H9 (cell line): ENCODE measurements around the gene MRPS6. TPM values are rescaled to one million over a fixed set of nuclear protein-coding genes. Genes with fewer than 3 reads are reported as not detected.

Source experiments
- DNase-seq: peaks from one replicate; pipeline ENCODE4 v3.0.0-alpha.2; 2017
- H2AFZ ChIP-seq: one replicate; pipeline ENCODE4 v1.6.1; 2013; ENCODE audit warnings: mild to moderate bottlenecking, low read length, control low read depth, moderate library complexity
- H2AK5ac ChIP-seq: 2 replicates; pipeline ENCODE4 v1.6.1; 2013; ENCODE audit warnings: low read length, control low read depth, mixed read lengths; ENCODE audit not compliant: insufficient read length
- H2BK120ac ChIP-seq: one replicate; pipeline ENCODE4 v1.6.1; 2013; ENCODE audit warnings: low read depth, mild to moderate bottlenecking, low read length, control low read depth, inconsistent platforms; ENCODE audit not compliant: poor library complexity, severe bottlenecking
- H2BK12ac ChIP-seq: 2 replicates; pipeline ENCODE4 v1.6.1; 2013; ENCODE audit warnings: low read length, control low read depth, mixed read lengths, low read depth; ENCODE audit not compliant: insufficient read length
- H2BK15ac ChIP-seq: 2 replicates; pipeline ENCODE4 v1.6.1; 2013; ENCODE audit warnings: low read depth, low read length, control low read depth
- H2BK20ac ChIP-seq: one replicate; pipeline ENCODE4 v1.6.1; 2013; ENCODE audit warnings: low read depth, mild to moderate bottlenecking, low read length, control low read depth, inconsistent platforms; ENCODE audit not compliant: poor library complexity, severe bottlenecking
- H2BK5ac ChIP-seq: 2 replicates; pipeline ENCODE4 v1.6.1; 2013; ENCODE audit warnings: low read length, control low read depth, mixed read lengths; ENCODE audit not compliant: insufficient read length
- H3K14ac ChIP-seq: 2 replicates; pipeline ENCODE4 v1.6.1; 2013; ENCODE audit warnings: low read length, control low read depth; ENCODE audit not compliant: insufficient read depth
- H3K18ac ChIP-seq: 2 replicates; pipeline ENCODE4 v1.6.1; 2013; ENCODE audit warnings: low read depth, mild to moderate bottlenecking, mixed read lengths, low read length, control low read depth; ENCODE audit not compliant: insufficient read length
- H3K23ac ChIP-seq: 2 replicates; pipeline ENCODE4 v1.6.1; 2013; ENCODE audit warnings: low read length, control low read depth, mixed read lengths, low read depth; ENCODE audit not compliant: insufficient read length
- H3K23me2 ChIP-seq: 2 replicates; pipeline ENCODE4 v1.6.1; 2013; ENCODE audit warnings: low read depth, mild to moderate bottlenecking, mixed read lengths, low read length, control low read depth; ENCODE audit not compliant: insufficient read length, poor library complexity, severe bottlenecking
- H3K27ac ChIP-seq: 2 replicates; pipeline ENCODE4 v1.5.1; 2013; ENCODE audit warnings: low read length, control low read depth, mixed read lengths, low read depth; ENCODE audit not compliant: insufficient read length
- H3K27me3 ChIP-seq: 2 replicates; pipeline ENCODE4 v1.6.1; 2013; ENCODE audit warnings: low read length, control low read depth, inconsistent platforms; ENCODE audit not compliant: insufficient read depth
- H3K4ac ChIP-seq: 2 replicates; pipeline ENCODE4 v1.6.1; 2013; ENCODE audit warnings: low read depth, mild to moderate bottlenecking, control low read depth, inconsistent platforms, low read length, moderate library complexity
- H3K4me1 ChIP-seq: 2 replicates; pipeline ENCODE4 v1.6.1; 2013; ENCODE audit warnings: low read length, control low read depth, inconsistent platforms; ENCODE audit not compliant: insufficient read depth
- H3K4me2 ChIP-seq: 2 replicates; pipeline ENCODE4 v1.6.1; 2013; ENCODE audit warnings: low read length, control low read depth, mixed read lengths; ENCODE audit not compliant: insufficient read length, insufficient read depth
- H3K56ac ChIP-seq: 2 replicates; pipeline ENCODE4 v1.6.1; 2013; ENCODE audit warnings: low read depth, mild to moderate bottlenecking, mixed read lengths, low read length, control low read depth; ENCODE audit not compliant: insufficient read length
- H3K79me1 ChIP-seq: 2 replicates; pipeline ENCODE4 v1.6.1; 2013; ENCODE audit warnings: low read depth, mild to moderate bottlenecking, moderate library complexity, low read length, control low read depth, inconsistent platforms; ENCODE audit not compliant: insufficient read depth, poor library complexity, severe bottlenecking
- H3K79me2 ChIP-seq: 2 replicates; pipeline ENCODE4 v1.6.1; 2013; ENCODE audit warnings: low read length, control low read depth, inconsistent platforms; ENCODE audit not compliant: insufficient read depth
- H3K9ac ChIP-seq: 2 replicates; pipeline ENCODE4 v1.6.1; 2013; ENCODE audit warnings: low read length, control low read depth, mixed read lengths; ENCODE audit not compliant: insufficient read length; ENCODE audit errors: extremely low read depth
- H3K9me3 ChIP-seq: one replicate; pipeline ENCODE4 v1.6.1; 2013; ENCODE audit warnings: low read depth, low read length, inconsistent platforms; ENCODE audit not compliant: control insufficient read depth
- H3T11ph ChIP-seq: one replicate; pipeline ENCODE4 v1.6.1; 2013; ENCODE audit warnings: mild to moderate bottlenecking, low read length, control low read depth, inconsistent platforms
- H4K20me1 ChIP-seq: one replicate; pipeline ENCODE4 v1.6.1; 2013; ENCODE audit not compliant: control insufficient read depth, insufficient read length, insufficient read depth
- H4K5ac ChIP-seq: 2 replicates; pipeline ENCODE4 v1.6.1; 2013; ENCODE audit warnings: low read depth, mild to moderate bottlenecking, mixed read lengths, low read length, control low read depth; ENCODE audit not compliant: insufficient read length
- H4K8ac ChIP-seq: replicated peaks from 2 replicates; pipeline ENCODE4 v1.6.1; 2013; ENCODE audit warnings: low read length, control low read depth, mixed read lengths, low read depth; ENCODE audit not compliant: insufficient read length
- H4K91ac ChIP-seq: 2 replicates; pipeline ENCODE4 v1.6.1; 2013; ENCODE audit warnings: low read depth, mild to moderate bottlenecking, moderate library complexity, mixed read lengths, low read length, control low read depth; ENCODE audit not compliant: insufficient read length
- H3K27ac Mint-ChIP-seq, 3 experiments: 2 replicates in 2 of 3; 3 replicates in 1 of 3; pipeline ENCODE4 v1.8.0; 2020 to 2021; ENCODE audit warnings: mixed read lengths in 3 of 3, mild to moderate bottlenecking in 1 of 3, moderate library complexity in 1 of 3
- H3K27me3 Mint-ChIP-seq: 2 replicates; pipeline ENCODE4 v1.8.0; 2021; ENCODE audit warnings: low read depth, mild to moderate bottlenecking, moderate library complexity, mixed read lengths
- H3K36me3 Mint-ChIP-seq, 3 experiments: 2 replicates in 2 of 3; 3 replicates in 1 of 3; pipeline ENCODE4 v1.8.0; 2020 to 2021; ENCODE audit warnings: low read depth in 3 of 3, mixed read lengths in 3 of 3; ENCODE audit not compliant: insufficient read depth in 1 of 3
- H3K4me1 Mint-ChIP-seq, 2 experiments: 2 replicates each; pipeline ENCODE4 v1.8.0; 2020; ENCODE audit warnings: mixed read lengths in 2 of 2
- H3K4me3 Mint-ChIP-seq, 2 experiments: 2 replicates in 1 of 2; 3 replicates in 1 of 2; pipeline ENCODE4 v1.8.0; 2020 to 2021; ENCODE audit warnings: mild to moderate bottlenecking in 2 of 2, mixed read lengths in 2 of 2, moderate library complexity in 1 of 2
- H3K9me3 Mint-ChIP-seq, 2 experiments: 2 replicates in 1 of 2; 3 replicates in 1 of 2; pipeline ENCODE4 v1.8.0; 2020; ENCODE audit warnings: mild to moderate bottlenecking in 2 of 2, mixed read lengths in 2 of 2, moderate library complexity in 1 of 2
- WGBS: extraction: QIAGEN DNeasy Blood & Tissue Kit; methylation state at CpG from one replicate; pipeline ENCODE4 v1.1.7; 2013; ENCODE audit warnings: missing lambda C conversion rate, low lambda C conversion rate, mixed read lengths; ENCODE audit not compliant: insufficient read length; ENCODE audit errors: extremely low coverage; 5-methylcytosine and 5-hydroxymethylcytosine counted together
- total RNA-seq: library from RNA; stranded (reverse); gene quantifications from 2 replicates; pipeline ENCODE4 v1.2.1, GENCODE V29; 2021
- TF ChIP-seq, protein P1 (sequence below): fragments of 200-600 bp; sonication (generic); conservative IDR thresholded peaks from 3 replicates; pipeline ENCODE4 v1.8.0; 2021; ENCODE audit warnings: antibody characterized with exemption, mild to moderate bottlenecking

The MRPS6 gene
- total RNA-seq, 1 experiment from 2014 or later: 83.2 TPM

DNA sequence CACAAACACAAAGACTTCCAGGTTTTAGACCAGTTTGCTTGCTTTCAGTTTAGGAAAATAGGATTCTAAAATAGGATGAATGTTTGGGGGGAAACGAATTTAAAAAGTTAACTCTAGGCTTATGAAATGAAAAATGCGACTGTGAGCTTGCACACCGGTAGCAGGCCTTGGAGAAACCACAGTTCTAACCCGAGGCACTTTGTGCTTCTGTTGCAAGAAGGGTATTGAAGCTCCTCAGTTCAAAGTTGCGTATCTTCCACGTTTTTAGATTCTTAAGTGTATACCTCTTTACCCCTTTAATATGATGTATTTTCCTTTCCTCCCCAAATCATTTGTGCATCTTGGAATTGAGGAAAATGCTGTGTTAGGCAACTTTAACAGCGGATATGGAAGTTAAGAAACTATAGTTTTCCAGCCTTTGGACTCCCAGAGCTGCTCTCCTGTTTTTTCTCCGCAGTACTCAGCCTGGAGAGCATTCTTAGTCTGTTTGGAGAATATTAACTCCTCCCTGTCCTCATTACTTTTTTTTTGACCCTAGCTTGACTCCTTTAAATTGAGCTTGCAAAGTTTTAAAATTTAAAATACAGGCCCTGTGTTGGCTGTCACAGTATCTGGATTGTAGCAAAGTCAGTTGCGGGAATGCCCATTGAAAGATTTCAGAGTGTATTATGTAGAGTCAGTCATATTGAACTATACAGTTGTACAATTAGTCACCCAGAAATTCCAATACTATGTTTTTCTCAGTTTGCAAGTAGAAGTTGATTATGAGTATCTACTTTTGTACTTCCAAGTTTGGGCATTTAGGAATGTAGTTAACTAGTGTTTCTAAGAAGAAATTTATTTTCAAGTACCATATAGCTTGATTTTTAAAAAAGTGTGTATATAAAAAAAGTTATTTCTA is 2.6 kb downstream of the MRPS6 start:
- no peak overlapping the region for H4K5ac ChIP-seq
- no peak overlapping the region for H2BK20ac ChIP-seq
- Mint-ChIP-seq H3K9me3 (no peaks in the 10 kb centered on the region; a peak in 1 of 5 replicates), H3K4me3 (peak overlapping the region; percentile 2 to 97; a peak in 4 of 5 replicates), H3K4me1 (peaks cover 39 to 42% of the 10 kb centered on the region in 2 experiments), H3K27me3 (peaks cover 11% of the 10 kb centered on the region), H3K27ac (peak overlapping the region in 1 of 3 experiments; percentile 8; a peak in 1 of 7 replicates), H3K36me3 (peaks cover 10 to 28% (median 16%) of the 10 kb centered on the region in 3 experiments; a peak in 6 of 7 replicates)
- H2BK5ac ChIP-seq: no peak overlapping the region
- no peak overlapping the region for H3K9ac ChIP-seq
- H3K79me1 ChIP-seq: peaks cover 3% of the 10 kb centered on the region
- H4K91ac ChIP-seq: no peak overlapping the region
- H3K14ac ChIP-seq: no peak overlapping the region
- no peak overlapping the region for H3T11ph ChIP-seq
- H3K9me3 ChIP-seq: no peaks in the 10 kb centered on the region
- no peak overlapping the region for H2BK15ac ChIP-seq
- H2BK12ac ChIP-seq: no peak overlapping the region
- H3K18ac ChIP-seq: no peak overlapping the region
- no peaks in the 10 kb centered on the region for H4K20me1 ChIP-seq
- no peak overlapping the region for H3K23ac ChIP-seq
- no peak overlapping the region for H2BK120ac ChIP-seq
- H3K23me2 ChIP-seq: peaks cover 12% of the 10 kb centered on the region
- peaks cover 5% of the 10 kb centered on the region for H3K4me1 ChIP-seq
- no peak overlapping the region for H3K4ac ChIP-seq
- no peak overlapping the region for H3K56ac ChIP-seq
- DNase-seq: no peak
- H3K4me2 ChIP-seq: no peak overlapping the region
- no peaks in the 10 kb centered on the region for H3K27me3 ChIP-seq
- peaks cover 20% of the 10 kb centered on the region; the same call in 1 of the 2 replicates for H3K79me2 ChIP-seq
- TF ChIP-seq, protein P1, sequence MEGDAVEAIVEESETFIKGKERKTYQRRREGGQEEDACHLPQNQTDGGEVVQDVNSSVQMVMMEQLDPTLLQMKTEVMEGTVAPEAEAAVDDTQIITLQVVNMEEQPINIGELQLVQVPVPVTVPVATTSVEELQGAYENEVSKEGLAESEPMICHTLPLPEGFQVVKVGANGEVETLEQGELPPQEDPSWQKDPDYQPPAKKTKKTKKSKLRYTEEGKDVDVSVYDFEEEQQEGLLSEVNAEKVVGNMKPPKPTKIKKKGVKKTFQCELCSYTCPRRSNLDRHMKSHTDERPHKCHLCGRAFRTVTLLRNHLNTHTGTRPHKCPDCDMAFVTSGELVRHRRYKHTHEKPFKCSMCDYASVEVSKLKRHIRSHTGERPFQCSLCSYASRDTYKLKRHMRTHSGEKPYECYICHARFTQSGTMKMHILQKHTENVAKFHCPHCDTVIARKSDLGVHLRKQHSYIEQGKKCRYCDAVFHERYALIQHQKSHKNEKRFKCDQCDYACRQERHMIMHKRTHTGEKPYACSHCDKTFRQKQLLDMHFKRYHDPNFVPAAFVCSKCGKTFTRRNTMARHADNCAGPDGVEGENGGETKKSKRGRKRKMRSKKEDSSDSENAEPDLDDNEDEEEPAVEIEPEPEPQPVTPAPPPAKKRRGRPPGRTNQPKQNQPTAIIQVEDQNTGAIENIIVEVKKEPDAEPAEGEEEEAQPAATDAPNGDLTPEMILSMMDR: no peak
- no peak overlapping the region for H2AK5ac ChIP-seq
- no CpG with 5 or more reads among the region's 9 CpGs for WGBS
- H2AFZ ChIP-seq: no peak overlapping the region
- H3K27ac ChIP-seq: no peak overlapping the region
- H4K8ac ChIP-seq: no peak overlapping the region
